ENCODE data around the gene TTLL11.

The TTLL11 gene

GRCh38 chr9:121835587-121836365 lies 257.3 kb downstream of the TTLL11 start:
- no peak for DNase-seq (ENCODE audit: low read depth, low spot score)

GRCh38 chr9:121833061-121833460 lies 260.0 kb downstream of the TTLL11 start:
- no peak for DNase-seq (ENCODE audit: low read depth, low spot score)

- DNase-seq (ENCODE audit: low read depth, low spot score): no peak
These were observed 261.2 kb downstream of the TTLL11 start for GRCh38 chr9:121831869-121832268.

GRCh38 chr9:121830441-121831140 lies 262.5 kb downstream of the TTLL11 start:
- DNase-seq (ENCODE audit: low read depth, low spot score): no peak

- DNase-seq (ENCODE audit: low read depth, low spot score): no peak
These were observed 265.7 kb downstream of the TTLL11 start for GRCh38 chr9:121827251-121827967.

- DNase-seq (ENCODE audit: low read depth, low spot score): no peak
These were observed 266.4 kb downstream of the TTLL11 start for GRCh38 chr9:121826711-121827110.

GRCh38 chr9:121825031-121825691 lies 267.9 kb downstream of the TTLL11 start:
- DNase-seq (ENCODE audit: low read depth, low spot score): no peak

- DNase-seq (ENCODE audit: low read depth, low spot score): no peak
These were observed 268.5 kb downstream of the TTLL11 start for GRCh38 chr9:121824651-121825030.

- no peak for DNase-seq (ENCODE audit: low read depth, low spot score)
These were observed 269.5 kb downstream of the TTLL11 start for GRCh38 chr9:121823451-121824169.

GRCh38 chr9:121822093-121823085 lies 270.7 kb downstream of the TTLL11 start:
- no peak for DNase-seq (ENCODE audit: low read depth, low spot score)

GRCh38 chr9:121821326-121821725 lies 271.8 kb downstream of the TTLL11 start:
- no peak for DNase-seq (ENCODE audit: low read depth, low spot score)

- no peak for DNase-seq (ENCODE audit: low read depth, low spot score)
These were observed 272.7 kb downstream of the TTLL11 start for GRCh38 chr9:121820286-121821005.

- DNase-seq (ENCODE audit: low read depth, low spot score): no peak
These were observed 273.5 kb downstream of the TTLL11 start for GRCh38 chr9:121819428-121820231.

- no peak for DNase-seq (ENCODE audit: low read depth, low spot score)
These were observed 274.2 kb downstream of the TTLL11 start for GRCh38 chr9:121818841-121819427.

- DNase-seq (ENCODE audit: low read depth, low spot score): no peak
These were observed 275.0 kb downstream of the TTLL11 start for GRCh38 chr9:121818016-121818661.

GRCh38 chr9:121817476-121817875 lies 275.6 kb downstream of the TTLL11 start:
- DNase-seq (ENCODE audit: low read depth, low spot score): no peak

GRCh38 chr9:121816845-121817450 lies 276.2 kb downstream of the TTLL11 start:
- no peak for DNase-seq (ENCODE audit: low read depth, low spot score)

Measured in activated CD4-positive, CD25-positive, alpha-beta regulatory T cell treated with anti-CD3 and anti-CD28 coated beads, Interleukin-2, amount 50 U/mL, for 16 hours (primary cell).